Nephron (organoid): ENCODE measurements around the gene GNRH2.
"Not testable (repeated sequence)": the region's sequence is repeated elsewhere in the genome, so short reads cannot be mapped to it uniquely, and the experiment has no call there.

Experiments
- H3K27ac Mint-ChIP-seq, 3 experiments: 2 replicates each; pipeline ENCODE4 v1.8.0; 2020; ENCODE audit warnings: mixed read lengths in 3 of 3, mild to moderate bottlenecking in 2 of 3, moderate library complexity in 1 of 3
- H3K27me3 Mint-ChIP-seq: 2 replicates; pipeline ENCODE4 v1.8.0; 2021; ENCODE audit warnings: low read depth, mild to moderate bottlenecking, moderate library complexity, mixed read lengths
- H3K36me3 Mint-ChIP-seq: 2 replicates; pipeline ENCODE4 v1.8.0; 2020; ENCODE audit warnings: low read depth, mixed read lengths
- H3K4me1 Mint-ChIP-seq: 2 replicates; pipeline ENCODE4 v1.8.0; 2020; ENCODE audit warnings: mixed read lengths
- H3K4me3 Mint-ChIP-seq, 3 experiments: 2 replicates each; pipeline ENCODE4 v1.8.0; 2020; ENCODE audit warnings: mild to moderate bottlenecking in 3 of 3, mixed read lengths in 3 of 3, moderate library complexity in 2 of 3
- H3K9me3 Mint-ChIP-seq: 2 replicates; pipeline ENCODE4 v1.8.0; 2020; ENCODE audit warnings: mixed read lengths
- TF ChIP-seq, protein P1 (sequence below), 3 experiments: fragments of 200-600 bp; sonication (generic); IDR thresholded peaks; one replicate each; pipeline ENCODE4 v1.5.0; 2021; ENCODE audit warnings: antibody characterized with exemption in 3 of 3; ENCODE audit not compliant: unreplicated experiment in 3 of 3

The GNRH2 gene

DNA sequence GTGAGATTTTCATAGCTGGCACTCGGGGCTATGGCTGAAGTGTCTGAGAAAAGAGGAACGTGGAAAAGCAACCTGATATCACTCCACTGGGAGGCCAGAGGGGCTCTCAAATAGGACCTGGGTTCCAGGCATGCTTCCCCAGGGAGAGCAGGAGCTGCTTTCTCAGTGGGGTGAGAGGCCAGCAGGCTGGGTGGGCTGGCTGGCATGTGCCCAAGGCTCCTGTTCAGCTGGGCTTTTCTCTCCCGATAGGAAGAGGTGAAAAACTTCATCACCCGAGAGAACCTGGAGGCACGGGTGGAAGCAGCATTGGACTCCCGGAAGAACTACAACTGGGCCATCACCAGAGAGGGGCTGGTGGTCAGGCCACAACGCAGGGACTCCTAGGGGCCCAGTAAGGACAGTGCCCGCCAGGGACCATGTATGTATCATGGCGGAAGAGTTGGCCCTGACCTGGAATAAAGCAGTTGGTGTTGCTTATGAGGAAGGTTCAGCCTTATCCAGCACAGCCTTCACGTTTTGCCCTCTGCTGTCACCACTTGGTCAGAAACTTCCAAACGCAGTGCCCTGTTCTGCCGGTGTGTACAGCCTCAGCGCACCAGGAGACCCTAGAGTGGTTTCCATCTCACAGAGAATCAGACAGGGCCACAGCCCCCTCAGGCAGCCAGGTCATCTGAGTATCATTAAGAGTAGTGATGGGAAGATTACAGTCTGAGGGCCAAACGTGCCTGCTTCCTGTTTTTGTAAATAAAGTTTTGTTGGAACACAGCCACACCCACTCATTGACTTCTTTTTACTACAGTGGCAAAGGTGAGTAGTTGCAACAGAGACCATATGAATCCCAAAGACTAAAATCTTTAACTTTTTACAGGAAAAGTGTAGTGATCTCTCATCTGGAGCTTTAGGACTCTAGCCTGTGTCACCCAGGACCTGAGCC lies 4.3 kb downstream of the GNRH2 start:
- TF ChIP-seq, protein P1, sequence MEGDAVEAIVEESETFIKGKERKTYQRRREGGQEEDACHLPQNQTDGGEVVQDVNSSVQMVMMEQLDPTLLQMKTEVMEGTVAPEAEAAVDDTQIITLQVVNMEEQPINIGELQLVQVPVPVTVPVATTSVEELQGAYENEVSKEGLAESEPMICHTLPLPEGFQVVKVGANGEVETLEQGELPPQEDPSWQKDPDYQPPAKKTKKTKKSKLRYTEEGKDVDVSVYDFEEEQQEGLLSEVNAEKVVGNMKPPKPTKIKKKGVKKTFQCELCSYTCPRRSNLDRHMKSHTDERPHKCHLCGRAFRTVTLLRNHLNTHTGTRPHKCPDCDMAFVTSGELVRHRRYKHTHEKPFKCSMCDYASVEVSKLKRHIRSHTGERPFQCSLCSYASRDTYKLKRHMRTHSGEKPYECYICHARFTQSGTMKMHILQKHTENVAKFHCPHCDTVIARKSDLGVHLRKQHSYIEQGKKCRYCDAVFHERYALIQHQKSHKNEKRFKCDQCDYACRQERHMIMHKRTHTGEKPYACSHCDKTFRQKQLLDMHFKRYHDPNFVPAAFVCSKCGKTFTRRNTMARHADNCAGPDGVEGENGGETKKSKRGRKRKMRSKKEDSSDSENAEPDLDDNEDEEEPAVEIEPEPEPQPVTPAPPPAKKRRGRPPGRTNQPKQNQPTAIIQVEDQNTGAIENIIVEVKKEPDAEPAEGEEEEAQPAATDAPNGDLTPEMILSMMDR (IDR thresholded peaks at IDR 0.05; ENCODE audit: unreplicated experiment in 3 of 3), result no peak
- Mint-ChIP-seq H3K36me3 (peaks cover 26% of the 10 kb centered on the region), H3K4me1 (peaks cover 17% of the 10 kb centered on the region), H3K27me3 (no peaks in the 10 kb centered on the region), H3K4me3 (peak overlapping the region; percentile 77 to 82 (median 78)), H3K27ac (no peak overlapping the region), H3K9me3 (no peaks in the 10 kb centered on the region)

GRCh38 chr20:3051385-3052019 lies 8.1 kb downstream of the GNRH2 start:
- Mint-ChIP-seq H3K9me3 (no peaks in the 10 kb centered on the region), H3K4me3 (no peak overlapping the region), H3K4me1 (peaks cover 6% of the 10 kb centered on the region), H3K36me3 (peaks cover 26% of the 10 kb centered on the region), H3K27ac (no peak overlapping the region), H3K27me3 (no peaks in the 10 kb centered on the region)
- TF ChIP-seq, protein P1 (IDR thresholded peaks at IDR 0.05; ENCODE audit: unreplicated experiment in 3 of 3), result no peak

GRCh38 chr20:3059489-3059888 lies 16.1 kb downstream of the GNRH2 start:
- Mint-ChIP-seq H3K27ac (no peak overlapping the region), H3K9me3 (no peaks in the 10 kb centered on the region), H3K4me3 (no peak overlapping the region), H3K4me1 (no peaks in the 10 kb centered on the region), H3K27me3 (peaks cover 13% of the 10 kb centered on the region), H3K36me3 (no peaks in the 10 kb centered on the region)
- TF ChIP-seq, protein P1 (IDR thresholded peaks at IDR 0.05; ENCODE audit: unreplicated experiment in 3 of 3), result no peak

GRCh38 chr20:3064119-3064518 lies 20.7 kb downstream of the GNRH2 start:
- H3K27ac Mint-ChIP-seq, H3K36me3 Mint-ChIP-seq, H3K4me1 Mint-ChIP-seq: not testable (repeated sequence)

GRCh38 chr20:3067139-3068014 lies 24.0 kb downstream of the GNRH2 start:
- Mint-ChIP-seq H3K36me3 (no peaks in the 10 kb centered on the region), H3K9me3 (no peaks in the 10 kb centered on the region), H3K4me3 (no peak overlapping the region), H3K4me1 (no peaks in the 10 kb centered on the region), H3K27ac (no peak overlapping the region), H3K27me3 (peaks cover 33% of the 10 kb centered on the region)
- TF ChIP-seq, protein P1 (IDR thresholded peaks at IDR 0.05; ENCODE audit: unreplicated experiment in 3 of 3), result no peak

More at GRCh38 chr20:3064119-3064518, 20.7 kb downstream of the GNRH2 start:
- peaks cover 20% of the 10 kb centered on the region for H3K27me3 Mint-ChIP-seq
- H3K4me3 Mint-ChIP-seq, H3K9me3 Mint-ChIP-seq: not testable (repeated sequence)

DNA sequence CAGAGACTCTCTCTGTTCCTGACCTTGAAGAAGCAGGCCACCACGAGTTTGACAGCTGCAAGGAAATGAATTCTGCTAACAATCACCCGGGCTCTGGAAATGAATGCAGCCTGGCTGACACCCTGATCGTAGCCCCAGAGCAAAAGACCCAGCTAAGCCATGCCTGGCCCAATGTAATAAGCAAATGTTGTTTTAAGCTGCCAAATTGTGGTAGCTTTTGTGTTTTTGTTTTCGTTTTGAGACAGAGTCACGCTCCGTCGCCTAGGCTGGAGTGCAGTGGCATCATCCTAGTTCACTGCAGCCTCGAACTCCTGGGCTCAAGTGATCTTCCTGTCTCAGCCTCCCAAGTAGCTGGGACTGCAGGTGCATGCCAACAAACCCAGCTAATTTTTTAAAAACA lies 24.7 kb downstream of the GNRH2 start:
- Mint-ChIP-seq H3K4me1 (no peaks in the 10 kb centered on the region), H3K27ac (no peak overlapping the region)

More for the DNA sequence above, 24.7 kb downstream of the GNRH2 start:
- TF ChIP-seq, protein P1 (IDR thresholded peaks at IDR 0.05; ENCODE audit: unreplicated experiment in 3 of 3), result no peak
- Mint-ChIP-seq H3K9me3 (no peaks in the 10 kb centered on the region), H3K4me3 (no peak overlapping the region), H3K27me3 (peaks cover 40% of the 10 kb centered on the region), H3K36me3 (no peaks in the 10 kb centered on the region)
